NB4 (cell line): ENCODE measurements around the gene TMEM273.

ENCODE experiments used
- CTCF ChIP-seq: IDR thresholded peaks from one replicate; pipeline ENCODE4 v1.5.1; 2012; ENCODE audit warnings: low read depth, low read length
- POLR2A ChIP-seq: IDR thresholded peaks from 2 replicates; pipeline ENCODE4 v1.6.1; 2011; ENCODE audit warnings: mild to moderate bottlenecking; ENCODE audit not compliant: insufficient read length; ENCODE audit errors: extremely low read depth

- TF ChIP-seq CTCF (no peak), POLR2A (no peak)
These were observed 39.2 kb upstream of the TMEM273 start for GRCh38 chr10:49227406-49227805.
